ENCODE data around the gene CNFN.
"Not testable (repeated sequence)": the region's sequence is repeated elsewhere in the genome, so short reads cannot be mapped to it uniquely, and the experiment has no call there.

The CNFN gene

DNA sequence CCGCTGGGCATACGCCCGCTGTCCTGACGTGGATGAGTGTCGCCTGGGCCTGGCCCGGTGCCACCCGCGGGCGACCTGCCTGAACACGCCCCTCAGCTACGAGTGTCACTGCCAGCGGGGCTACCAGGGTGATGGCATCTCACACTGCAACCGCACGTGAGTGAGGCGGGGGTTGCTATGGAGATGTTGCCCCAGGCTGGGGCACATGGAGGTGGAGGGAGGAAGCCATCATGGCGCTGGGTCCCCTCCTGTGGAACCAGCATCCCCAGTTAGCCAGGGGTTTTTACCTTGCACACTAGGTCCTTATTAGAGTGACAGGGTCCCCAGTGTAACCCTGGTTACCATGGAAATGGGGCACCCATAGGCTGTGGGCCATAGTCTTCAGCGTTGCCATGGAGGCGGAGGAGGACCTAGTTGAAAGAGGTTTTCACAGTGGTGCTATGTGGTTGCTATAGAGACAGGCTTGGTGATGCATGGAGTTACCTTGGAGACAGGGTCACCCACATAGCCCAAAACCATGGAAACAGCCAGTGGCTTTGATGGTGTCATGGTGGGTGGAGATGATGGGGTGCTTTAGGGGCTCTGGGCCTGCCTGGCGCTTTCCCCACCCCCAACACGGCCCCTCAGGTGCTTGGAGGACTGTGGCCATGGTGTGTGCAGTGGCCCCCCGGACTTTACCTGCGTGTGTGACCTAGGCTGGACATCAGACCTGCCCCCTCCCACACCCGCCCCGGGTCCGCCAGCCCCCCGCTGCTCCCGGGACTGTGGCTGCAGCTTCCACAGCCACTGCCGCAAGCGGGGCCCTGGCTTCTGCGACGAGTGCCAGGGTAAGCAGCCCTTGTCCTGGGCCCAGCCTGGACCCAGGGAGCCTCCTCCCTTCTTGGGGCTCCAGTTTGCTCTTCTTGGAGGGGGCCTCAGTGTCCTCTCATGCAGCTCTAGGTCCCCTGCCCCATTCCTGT lies 37.5 kb downstream of the CNFN start:
- DNase-seq, result peak in 43 of 51 donors; percentile 5 to 93 (median 63)

GRCh38 chr19:42351079-42351735 lies 38.9 kb downstream of the CNFN start:
- no peak for DNase-seq

DNA sequence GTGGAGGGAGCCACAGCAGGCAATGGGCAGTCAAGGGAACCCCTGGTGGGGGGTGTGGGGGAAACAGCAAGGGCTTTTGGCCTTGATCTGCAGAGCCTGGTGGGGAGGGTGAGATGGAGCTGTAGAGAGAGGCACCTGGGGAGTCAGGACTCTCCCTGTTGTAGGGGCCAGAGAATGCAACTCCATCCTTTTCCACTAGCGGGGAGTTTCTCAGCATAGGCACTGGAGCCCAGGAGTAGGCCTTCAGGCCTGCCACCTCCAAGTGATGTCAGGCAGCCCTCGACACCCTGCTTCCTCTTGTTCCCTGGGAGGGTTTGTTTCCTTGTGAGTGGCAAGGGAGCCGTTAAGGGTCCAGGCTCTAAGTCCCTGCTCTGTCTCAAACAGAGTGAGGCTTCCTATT lies 39.7 kb downstream of the CNFN start:
- DNase-seq, result no peak

GRCh38 chr19:42349378-42350107 lies 40.6 kb downstream of the CNFN start:
- DNase-seq, result no peak

GRCh38 chr19:42348211-42348610 lies 41.9 kb downstream of the CNFN start:
- no peak for DNase-seq

DNA sequence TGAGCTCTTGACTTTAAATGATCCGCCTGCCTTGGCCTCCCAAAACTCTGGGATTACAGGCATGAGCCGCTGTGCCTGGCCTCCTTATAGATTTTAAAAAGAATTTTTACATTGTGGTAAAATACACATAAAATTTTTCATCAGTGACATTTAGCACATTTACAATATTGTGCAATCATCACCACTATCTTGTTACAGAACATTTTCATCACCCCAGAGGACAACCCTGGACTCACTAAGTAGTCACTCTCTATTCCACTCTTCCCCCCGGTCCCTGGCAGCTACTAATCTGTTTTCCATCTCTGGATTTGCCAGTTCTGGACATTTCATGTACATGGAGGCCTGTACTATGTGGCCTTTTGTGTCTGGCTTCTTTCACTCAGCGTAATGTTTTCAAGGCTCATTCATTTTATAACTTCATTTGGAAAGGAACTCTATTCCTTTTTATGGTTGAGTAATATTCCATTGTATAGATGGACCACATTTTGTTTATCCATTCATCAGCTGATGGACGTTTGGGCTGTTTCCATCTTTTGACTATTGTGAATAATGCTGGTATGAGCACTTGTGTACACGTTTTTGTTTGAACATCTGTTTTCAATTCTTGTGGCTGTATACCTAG lies 44.8 kb downstream of the CNFN start:
- no peak for DNase-seq

GRCh38 chr19:42344336-42344893 lies 45.7 kb downstream of the CNFN start:
- DNase-seq, result no peak

DNA sequence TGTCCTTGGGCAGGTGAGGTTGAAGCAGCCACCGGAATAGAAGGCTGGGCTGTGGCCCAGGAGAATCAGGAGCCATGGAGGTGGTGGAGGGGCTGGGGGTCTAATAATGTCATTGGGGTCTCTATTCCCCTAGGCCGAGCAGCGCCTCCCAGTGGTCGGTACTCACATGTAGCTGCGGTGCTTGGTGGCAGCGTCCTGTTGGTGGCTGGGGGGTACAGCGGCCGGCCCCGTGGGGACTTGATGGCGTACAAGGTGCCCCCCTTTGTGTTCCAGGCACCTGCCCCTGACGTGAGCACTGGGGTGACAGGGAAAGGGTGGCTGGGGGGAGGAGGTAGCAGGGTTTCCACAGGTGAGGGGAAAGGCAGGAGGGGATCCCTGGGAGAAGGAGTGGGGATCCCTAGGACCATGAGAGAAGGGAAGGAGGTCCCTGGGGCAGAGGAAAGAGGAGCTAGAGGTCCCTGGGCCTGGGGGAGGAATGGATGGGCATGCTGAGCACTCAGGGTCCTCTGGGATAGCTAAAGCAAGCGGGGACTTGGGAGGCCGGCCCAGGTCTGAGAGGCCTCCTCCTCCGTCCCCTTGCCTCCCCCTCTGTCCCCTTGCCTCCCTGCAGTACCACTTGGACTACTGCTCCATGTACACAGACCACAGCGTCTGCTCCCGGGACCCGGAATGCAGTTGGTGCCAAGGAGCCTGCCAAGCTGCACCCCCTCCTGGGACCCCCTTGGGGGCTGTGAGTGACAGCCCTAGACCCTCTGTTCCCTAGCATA lies 46.6 kb downstream of the CNFN start:
- DNase-seq, result no peak

GRCh38 chr19:42339922-42340321 lies 50.2 kb downstream of the CNFN start:
- DNase-seq, result not testable (repeated sequence)

- not testable (repeated sequence) for DNase-seq
Measured at GRCh38 chr19:42339126-42339860, 50.8 kb downstream of the CNFN start.

All from hypothalamus (tissue), 51 donors.